SHP77 treated with DMSO at 0.1 percent for 48 hours (cell line): ENCODE results near the gene MIEF2.

ENCODE experiments used
- DNase-seq: peaks from one replicate; lab custom pipeline; 2025; lab: John Stamatoyannopoulos, UW

MIEF2 gene

GRCh38 chr17:18235743-18236256 lies 24.7 kb upstream of the MIEF2 start:
- no peak for DNase-seq

DNA sequence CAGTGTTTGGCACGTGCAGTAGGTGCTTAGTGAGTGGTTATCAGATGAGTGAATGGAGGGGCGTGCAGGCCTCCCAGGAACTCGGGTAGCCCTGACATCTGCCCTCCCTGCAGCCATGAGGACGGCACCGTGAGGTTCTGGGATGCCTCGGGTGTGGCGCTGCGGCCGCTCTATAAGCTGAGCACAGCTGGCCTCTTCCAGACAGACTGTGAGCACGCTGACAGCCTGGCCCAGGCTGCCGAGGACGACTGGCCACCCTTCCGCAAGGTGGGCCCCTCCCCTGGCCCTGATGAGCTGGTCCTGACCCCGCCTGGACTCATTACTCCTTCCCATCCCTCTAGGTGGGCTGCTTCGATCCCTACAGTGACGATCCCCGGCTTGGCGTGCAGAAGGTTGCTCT lies 24.0 kb upstream of the MIEF2 start:
- DNase-seq: no peak

- DNase-seq: no peak
Measured at GRCh38 chr17:18237461-18237860, 23.0 kb upstream of the MIEF2 start.

- no peak for DNase-seq
Measured at GRCh38 chr17:18238299-18238698, 22.2 kb upstream of the MIEF2 start.

DNA sequence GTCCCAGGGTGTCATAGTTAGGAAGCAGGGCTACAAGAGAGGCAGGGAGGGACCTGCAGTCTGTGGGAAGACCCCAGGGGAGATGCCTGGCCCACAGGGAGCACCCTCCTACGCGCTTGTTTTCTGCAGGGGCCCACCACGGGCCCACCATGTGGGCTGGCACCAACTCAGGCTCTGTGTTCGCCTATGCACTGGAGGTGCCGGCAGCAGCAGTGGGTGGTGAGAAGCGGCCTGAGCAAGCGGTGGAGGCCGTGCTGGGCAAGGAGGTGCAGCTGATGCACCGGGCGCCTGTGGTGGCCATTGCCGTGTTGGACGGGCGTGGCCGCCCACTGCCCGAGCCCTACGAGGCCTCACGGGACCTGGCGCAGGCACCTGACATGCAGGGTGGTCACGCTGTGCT lies 20.0 kb upstream of the MIEF2 start:
- DNase-seq: no peak

GRCh38 chr17:18241229-18241871 lies 19.1 kb upstream of the MIEF2 start:
- DNase-seq: no peak

DNA sequence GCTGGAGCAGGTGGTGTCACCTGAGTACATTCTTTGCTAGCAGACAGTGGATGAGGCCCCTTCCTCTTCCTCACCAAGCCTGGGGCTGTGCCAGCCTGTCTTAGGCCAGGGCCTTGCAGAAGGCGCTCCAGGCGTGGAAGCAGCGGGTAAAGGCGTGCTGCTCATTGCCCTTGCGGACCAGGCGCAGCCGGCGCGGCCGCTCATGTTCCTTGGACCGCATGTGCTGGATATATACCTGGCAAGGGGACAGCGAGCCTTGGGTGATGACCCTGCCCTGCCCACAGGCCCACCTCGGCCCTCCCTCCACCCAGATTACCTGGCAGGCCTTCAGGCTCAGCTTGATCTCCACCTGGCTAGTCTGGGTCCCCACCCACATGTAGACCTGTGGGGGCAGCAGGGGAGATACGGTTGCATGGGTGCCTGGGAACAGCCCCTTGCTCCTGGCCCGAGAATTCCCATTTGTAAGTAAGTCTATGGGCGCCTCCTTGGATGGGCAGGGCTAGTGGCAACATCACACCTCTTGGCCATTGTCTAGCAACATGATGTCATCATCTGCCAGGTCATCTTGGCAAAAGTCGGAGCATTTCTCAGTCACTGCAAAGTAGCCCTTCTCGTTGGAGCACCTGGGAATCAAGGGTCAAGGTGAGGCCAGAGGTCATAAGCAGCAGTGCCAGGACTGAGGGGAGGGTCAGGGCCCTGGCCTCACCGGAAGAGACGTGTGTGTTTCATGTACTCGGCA lies 15.3 kb upstream of the MIEF2 start:
- no peak for DNase-seq

- no peak for DNase-seq
Measured at GRCh38 chr17:18246109-18246725, 14.2 kb upstream of the MIEF2 start.

- no peak for DNase-seq
Measured at GRCh38 chr17:18246880-18247612, 13.4 kb upstream of the MIEF2 start.

GRCh38 chr17:18247613-18248001 lies 12.9 kb upstream of the MIEF2 start:
- DNase-seq: no peak

GRCh38 chr17:18248300-18248731 lies 12.1 kb upstream of the MIEF2 start:
- peak; percentile 38 for DNase-seq

- no peak for DNase-seq
Measured at GRCh38 chr17:18248811-18249210, 11.7 kb upstream of the MIEF2 start.

DNA sequence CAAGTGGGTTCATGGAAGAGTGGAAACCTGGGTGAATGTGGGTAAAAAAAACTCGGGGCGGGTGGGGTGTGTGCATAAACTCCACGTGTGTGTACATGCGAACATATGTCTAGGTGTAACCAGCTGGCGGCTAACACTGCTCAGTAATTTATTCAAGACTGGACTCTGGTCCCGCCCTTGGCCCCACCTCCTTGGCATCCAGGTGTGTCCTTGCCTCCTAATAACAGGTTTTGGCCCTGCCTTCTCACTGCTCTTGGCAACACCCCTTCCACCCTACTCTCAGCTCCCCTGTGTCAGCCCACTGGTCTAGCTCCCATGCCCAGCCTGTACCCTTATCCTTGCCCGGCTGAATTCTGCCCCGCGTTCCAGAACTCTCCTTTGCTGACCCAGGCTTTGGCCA lies 10.2 kb upstream of the MIEF2 start:
- no peak for DNase-seq

DNA sequence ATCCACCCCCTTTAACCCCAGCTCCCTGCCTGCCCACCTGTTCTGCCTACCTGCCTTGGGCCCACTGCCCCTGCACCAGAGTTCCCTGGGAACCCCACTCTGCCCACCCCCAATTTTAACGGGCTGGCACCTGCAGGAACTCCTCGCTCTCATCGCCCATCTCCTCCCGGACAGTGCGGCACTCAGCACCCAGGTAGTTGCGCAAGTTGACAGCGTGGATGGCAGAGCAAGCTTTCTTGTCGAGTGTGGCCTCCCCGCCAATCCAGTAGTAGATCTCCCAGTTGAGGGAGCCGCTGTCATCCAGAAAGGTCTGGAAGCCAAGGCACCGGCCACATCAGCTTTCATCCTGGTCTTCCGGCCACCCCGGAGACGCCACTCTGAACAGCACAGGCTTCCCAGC lies 9.8 kb upstream of the MIEF2 start:
- DNase-seq: no peak

GRCh38 chr17:18251204-18251603 lies 9.3 kb upstream of the MIEF2 start:
- no peak for DNase-seq

GRCh38 chr17:18252160-18252559 lies 8.3 kb upstream of the MIEF2 start:
- no peak for DNase-seq

- no peak for DNase-seq
Measured at GRCh38 chr17:18253187-18253884, 7.1 kb upstream of the MIEF2 start.

GRCh38 chr17:18253947-18254821 lies 6.3 kb upstream of the MIEF2 start:
- no peak for DNase-seq

- DNase-seq: no peak
Measured at GRCh38 chr17:18254888-18255649, 5.4 kb upstream of the MIEF2 start.

- DNase-seq: no peak
Measured at GRCh38 chr17:18256351-18256750, 4.1 kb upstream of the MIEF2 start.
